Measurements from ENCODE around the gene LPCAT4.

DNA sequence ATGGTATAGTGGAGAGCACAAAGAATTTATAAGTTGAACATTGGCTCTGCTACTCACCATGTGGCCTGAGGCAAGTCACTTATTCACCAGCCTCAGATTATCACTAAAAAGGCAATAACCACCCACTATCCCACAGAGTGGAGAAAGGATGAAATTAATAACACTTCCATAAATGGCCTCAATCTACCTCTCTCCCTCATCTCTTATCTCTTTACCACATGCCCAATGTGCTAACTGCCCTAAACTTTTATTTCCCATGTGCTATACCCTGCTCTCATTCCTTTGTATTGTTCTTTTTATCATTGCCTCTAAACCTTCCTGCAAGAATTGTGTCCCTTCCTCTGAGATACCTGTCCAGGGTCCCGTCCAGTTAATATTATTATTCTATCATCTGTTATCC is 55.4 kb downstream of the LPCAT4 start:
- TF ChIP-seq, protein P1, sequence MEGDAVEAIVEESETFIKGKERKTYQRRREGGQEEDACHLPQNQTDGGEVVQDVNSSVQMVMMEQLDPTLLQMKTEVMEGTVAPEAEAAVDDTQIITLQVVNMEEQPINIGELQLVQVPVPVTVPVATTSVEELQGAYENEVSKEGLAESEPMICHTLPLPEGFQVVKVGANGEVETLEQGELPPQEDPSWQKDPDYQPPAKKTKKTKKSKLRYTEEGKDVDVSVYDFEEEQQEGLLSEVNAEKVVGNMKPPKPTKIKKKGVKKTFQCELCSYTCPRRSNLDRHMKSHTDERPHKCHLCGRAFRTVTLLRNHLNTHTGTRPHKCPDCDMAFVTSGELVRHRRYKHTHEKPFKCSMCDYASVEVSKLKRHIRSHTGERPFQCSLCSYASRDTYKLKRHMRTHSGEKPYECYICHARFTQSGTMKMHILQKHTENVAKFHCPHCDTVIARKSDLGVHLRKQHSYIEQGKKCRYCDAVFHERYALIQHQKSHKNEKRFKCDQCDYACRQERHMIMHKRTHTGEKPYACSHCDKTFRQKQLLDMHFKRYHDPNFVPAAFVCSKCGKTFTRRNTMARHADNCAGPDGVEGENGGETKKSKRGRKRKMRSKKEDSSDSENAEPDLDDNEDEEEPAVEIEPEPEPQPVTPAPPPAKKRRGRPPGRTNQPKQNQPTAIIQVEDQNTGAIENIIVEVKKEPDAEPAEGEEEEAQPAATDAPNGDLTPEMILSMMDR (conservative IDR thresholded peaks at IDR 0.05 in 1 of 2, IDR thresholded peaks at IDR 0.05 in 1 of 2; ENCODE audit: low read depth in 1 of 2, low read length in 2 of 2), result no peak
- TF ChIP-seq EZH2 (IDR thresholded peaks at IDR 0.05; ENCODE audit: low read length, missing control alignments), result no peak

Data from fibroblast of lung (primary cell).